Measurements from ENCODE around the gene CACNG8.

GRCh38 chr19:54026656-54027055 is 63.9 kb downstream of the CACNG8 start:
- TF ChIP-seq CTCF (IDR thresholded peaks at IDR 0.05; ENCODE audit: low read length) (no peak), EZH2 (IDR thresholded peaks at IDR 0.05; ENCODE audit: borderline replicate concordance, low read length) (no peak)

Data from OCI-LY1 (cell line).